OCI-M2 (cell line): ENCODE measurements around the gene PAK4.
"Not testable (repeated sequence)": the region's sequence is repeated elsewhere in the genome, so short reads cannot be mapped to it uniquely, and the experiment has no call there.

Experiments used
- DNase-seq: peaks from one replicate; lab custom pipeline; 2025; ENCODE audit not compliant: unreplicated experiment; lab: John Stamatoyannopoulos, UW

The PAK4 gene

DNA sequence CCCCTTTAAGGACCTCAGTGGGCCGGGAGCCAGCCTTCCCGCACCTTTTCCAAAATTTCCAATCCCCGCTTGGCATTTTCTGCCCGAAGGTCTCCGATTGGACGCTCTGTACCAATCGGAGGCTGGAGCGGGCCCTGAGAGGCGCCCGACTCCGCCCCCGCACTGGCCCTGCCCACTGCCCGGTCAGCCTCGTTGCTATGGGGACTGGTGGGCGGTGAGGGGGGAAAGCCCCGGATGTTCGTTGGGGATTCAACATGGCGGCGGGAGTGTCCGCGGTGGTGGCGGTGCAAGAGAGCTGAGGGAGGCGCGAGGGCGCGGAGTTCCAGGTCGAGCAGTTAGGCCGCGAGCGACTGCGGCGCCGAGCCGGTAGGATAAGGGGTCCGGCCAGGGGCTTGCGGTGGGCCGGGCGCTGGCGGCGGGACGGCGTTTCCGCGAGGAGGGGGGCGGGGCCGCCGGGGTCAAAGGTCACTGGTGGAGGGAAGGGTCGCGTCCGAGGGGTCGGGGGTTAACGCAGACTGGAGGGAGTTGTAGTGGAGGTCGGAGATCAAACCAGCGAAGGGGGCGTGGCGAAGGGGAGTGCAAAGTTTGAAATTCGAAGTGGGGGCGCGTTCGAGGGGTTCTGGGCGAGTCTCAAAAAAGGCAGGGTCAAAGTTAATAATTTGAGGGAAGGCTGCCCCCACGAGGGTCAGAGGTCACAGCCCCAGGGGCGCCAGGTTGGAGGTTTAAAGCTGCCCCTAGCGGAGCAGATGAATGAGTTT lies at the start of gene PAK4:
Gene PAK4, plus strand, starts transcription at position 233 of the 758 bp plus-strand sequence. CDS start 43,768 bp downstream, outside the sequence.
- DNase-seq = peak; percentile 97

DNA sequence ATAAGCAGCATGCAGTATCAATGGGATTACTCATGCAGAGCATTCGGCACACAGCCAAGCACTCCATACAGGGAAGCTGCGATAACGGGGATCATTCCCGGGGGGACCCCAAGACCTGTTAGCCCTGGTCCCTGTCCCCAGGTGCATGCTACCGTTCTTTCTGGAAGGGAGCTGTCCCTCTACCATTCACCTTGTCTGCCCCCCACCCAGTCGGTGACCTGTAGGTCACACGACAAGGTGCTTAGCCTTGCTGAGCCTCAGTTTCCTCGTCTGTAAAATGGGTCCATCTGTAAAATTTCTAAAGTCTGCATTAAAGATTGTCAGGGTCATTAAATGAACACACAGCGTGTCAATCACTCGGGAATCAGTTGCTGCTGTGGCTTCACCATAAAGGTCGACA lies 48.3 kb upstream of the PAK4 start:
- DNase-seq = no peak

DNA sequence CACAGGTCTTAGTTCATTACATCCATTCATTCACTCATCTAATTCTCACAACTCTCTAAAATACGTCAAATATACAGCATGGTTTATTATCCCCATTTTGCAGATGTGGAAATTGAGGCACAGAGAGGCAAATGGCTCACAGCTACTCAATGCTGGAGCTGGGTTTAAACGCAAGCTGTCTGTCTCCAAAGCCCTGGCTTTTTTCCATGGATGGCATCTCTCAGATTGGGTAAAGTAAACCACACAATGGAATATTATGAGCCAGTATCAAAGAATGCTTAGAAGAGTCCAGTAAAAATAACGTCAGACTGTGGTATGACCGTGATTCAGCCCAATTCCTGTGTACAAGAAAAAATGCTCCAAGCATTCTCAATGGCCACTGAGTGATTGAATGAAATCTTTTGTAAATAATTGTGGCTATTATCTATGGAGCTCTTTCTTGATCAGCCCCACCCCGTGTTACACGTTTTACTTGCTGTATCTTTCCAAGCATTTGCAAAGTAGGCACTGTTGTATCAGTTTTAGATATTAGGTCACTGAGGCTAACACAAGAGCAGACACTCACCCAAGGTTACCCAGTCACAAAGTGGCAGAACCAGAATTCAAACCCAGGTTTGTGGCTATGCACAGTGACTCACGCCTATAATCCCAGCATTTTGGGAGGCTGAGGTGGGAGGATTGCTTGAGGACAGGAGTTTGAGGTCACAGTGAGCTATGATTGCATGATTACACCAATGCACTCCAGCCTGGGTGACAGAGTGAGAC lies 47.0 kb upstream of the PAK4 start:
- DNase-seq = no peak

DNA sequence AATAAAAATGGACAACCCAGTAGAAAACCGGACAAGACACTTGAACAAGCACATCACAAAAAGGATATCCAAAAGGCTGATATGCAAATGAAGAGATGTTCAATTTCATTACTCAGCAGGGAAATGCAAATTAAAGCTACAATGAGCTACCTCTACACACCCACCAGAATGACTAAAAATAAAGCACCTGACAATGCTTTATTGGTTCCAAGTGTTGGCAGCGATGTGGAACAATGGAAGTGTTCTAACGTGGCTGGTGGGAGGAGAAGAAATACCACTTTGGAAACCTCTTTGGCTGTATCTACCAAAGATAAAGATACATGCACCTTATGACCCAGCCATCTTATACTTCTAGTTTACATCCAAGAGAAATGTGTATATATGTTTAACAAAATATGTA lies 45.2 kb upstream of the PAK4 start:
- no peak for DNase-seq

DNA sequence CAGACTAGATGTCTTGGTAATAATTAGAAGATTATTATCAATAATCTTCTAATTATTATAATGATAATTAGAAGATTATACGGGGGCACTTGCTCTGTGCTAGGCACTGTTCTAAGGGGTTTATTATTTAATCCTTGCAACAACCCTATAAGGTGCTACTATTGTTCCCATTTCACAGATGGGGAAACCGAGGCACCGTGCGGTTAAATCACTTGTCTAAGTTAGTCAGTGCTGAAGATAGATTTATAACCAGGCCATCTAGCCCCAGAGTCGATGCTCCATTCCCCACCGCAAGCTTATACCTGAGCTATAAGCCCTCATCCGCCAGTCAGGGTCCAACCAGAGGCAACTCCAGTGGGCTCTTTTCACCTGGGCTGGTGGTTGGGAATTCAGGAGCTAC lies 43.4 kb upstream of the PAK4 start:
- DNase-seq = no peak

DNA sequence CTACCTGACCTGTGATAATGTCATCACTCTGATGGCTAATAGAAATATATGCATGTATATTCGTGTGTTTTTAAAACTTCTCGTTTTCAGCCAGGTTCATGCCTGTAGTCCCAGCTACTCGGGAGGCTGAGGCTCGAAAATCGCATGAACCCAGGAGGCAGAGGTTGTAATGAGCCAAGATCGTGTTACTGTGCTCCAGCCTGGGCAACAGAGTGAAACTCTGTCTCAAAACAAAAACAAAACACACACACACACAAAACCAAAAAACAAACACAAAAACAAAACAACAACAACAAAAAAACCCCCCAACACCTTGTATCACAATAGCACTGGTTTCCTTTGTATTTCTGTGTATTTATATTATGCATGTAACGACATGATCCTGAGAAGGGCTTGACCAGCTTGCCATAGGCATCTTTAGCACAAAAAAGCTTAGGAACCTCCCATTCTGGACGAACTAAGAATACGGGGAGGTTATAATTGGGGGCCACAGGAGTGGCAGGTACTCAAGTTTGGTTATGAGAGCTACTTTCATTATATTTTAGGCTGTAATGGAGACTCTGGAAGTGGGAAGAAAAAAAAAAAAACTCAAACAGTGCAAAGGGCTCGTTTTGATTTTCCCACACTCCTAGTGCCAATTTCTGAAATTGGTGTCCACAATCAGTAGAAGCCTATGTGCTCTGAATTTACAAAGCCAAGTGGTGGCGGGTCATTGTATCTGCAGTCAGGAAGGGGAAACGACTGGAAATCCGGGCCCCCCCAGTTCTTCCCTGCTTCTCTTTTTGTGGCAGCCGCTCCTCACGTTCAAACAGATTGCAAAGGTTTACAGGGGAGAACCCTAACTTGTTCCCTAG lies 42.6 kb upstream of the PAK4 start:
- no peak for DNase-seq

DNA sequence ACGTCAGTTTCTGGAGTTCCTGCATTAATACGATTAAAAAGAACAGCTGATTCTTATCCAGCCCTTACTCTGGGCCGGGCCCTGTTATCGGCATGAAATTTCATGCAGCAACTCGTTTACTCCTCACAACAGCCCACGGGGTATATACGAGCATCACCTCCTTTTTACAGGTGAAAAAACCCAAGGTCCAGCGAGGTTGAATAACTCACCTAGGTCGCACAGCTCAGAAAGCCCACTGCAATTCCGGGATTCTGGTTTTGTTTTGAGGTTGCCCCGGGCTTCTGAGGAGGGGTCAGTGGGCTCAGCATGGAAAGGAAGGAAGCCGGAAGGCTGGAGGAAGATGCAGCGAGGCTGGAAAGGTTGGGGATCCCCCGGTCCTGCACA lies 42.0 kb upstream of the PAK4 start:
- no peak for DNase-seq

DNA sequence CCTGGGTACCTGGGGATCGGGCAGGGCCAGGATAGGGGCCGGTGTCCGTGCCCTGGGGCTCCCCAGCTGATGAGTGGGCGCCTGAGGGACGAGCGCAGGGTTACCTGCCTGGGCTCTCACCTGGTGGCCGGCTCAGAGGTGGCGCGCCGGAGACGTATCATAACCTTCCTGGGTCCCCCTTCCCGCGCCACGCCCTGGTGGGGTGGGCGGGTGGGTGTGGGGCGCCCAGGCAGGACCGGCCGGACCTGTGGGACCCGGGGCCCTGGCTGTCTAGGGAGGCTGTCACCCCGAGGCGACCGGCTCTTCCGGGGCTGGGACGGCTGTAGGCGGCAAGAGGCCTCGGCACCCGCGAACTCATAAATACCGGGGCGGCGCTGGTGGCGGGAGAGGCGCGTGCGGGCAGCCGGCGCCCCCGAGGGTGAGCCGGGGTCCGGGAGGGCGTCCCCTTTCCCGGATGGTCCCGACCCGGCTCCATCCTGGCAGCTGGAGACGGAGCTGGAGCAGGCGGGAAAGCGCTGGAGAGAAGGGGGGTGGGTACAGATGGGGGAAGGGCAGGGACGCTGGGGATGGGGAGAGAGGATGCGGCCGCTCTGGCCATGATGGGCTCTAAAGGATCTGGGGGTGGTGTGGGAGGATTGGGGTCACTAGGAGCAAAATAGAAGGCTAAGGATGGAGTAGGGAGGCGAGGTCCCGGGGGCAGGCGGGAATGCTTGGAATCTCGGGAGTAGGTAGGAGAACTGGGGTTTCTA lies 41.4 kb upstream of the PAK4 start, which contains the start of gene ACP7:
Gene ACP7, plus strand, starts transcription at position 386 of the 749 bp plus-strand sequence. CDS start 902 bp downstream, outside the sequence.
- no peak for DNase-seq

DNA sequence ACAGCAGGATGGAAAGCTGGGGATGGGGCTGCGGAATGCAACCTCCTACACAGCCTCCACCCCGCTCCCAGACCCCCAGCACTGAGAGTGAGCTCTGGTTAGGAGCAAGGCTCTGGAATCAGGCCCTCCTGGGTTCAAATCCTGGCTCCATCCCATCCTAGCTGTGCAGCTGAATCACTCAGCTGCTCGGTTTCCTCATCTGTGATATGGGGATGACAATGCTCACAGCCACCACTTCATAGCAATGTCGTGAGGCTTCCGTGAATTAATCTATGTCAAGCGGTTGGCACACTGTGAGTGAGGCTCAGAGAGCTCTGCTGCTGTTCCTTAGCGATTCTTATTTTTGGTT lies 40.9 kb upstream of the PAK4 start:
- no peak for DNase-seq

DNA sequence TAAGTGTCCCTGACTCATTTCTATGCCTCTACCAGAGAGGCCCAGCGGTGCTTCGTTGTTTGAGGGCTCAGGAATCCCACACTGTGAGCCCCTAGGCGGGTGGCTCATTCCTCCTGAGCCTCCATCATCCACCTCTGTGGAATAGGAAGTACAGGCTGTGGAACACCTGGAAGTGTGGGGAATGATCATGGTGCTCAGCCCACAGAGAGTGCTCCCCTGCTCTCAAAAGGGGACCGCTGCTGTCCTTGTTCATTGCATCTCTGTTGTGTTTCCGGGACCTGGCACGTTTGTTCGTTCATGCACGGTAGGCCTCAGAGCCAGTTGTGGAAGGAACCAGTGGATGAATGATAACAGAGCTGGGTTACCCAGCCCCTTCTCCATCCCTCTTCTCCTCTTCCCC lies 40.2 kb upstream of the PAK4 start:
- no peak for DNase-seq

DNA sequence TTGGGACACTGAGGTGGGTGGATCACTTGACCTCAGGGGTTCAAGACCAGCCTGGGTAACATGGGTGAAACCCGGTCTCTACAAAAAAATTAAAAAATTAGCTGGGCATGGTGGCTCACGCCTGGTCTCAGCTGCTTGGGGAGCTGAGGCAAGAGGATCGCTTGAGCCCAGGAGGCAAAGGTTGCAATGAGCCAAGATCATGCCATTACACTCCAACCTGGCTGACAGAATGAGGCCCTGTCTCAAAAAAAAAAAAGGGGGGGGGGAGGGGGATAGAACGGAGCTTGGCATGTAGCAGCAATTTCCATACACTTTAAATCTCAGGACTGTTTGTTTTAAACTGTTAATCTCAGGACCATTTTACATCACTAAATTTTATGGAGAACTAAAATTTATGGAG lies 39.2 kb upstream of the PAK4 start:
- no peak for DNase-seq

DNA sequence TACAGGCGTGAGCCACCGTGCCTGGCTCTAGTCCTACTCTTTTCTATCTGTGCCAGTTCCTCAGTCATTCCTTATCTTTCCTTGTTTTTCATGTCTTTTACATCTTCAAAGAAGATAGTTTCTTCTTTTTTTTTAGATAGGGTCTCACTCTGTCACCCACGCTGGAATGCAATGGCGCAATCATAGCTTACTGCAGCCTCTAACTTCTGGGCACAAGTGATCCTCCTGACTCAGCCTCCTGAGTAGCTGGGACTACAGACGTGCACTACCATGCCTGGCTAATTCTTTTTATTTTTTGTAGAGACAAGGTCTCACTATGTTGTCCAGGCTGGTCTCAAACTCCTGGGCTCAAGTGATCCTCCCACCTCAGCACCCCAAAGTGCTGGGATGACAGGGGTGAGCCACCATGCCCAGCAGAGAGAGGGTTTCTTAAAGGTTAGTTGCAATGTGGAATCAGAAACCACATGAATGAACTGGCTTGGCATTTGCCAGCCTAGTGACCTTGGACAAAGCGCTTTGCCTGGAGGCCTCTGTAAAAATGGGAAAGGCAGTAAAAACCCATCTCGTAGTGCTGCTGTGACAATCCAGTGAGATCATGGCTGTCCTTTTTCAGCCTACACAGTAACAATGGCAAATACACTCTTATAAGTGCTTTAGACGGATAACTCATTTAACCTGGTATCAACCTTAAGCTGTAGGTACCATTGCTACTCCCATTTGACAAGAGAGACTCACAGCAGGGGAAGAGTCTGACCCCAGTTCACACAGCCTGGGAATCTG lies 37.5 kb upstream of the PAK4 start:
- DNase-seq = no peak

DNA sequence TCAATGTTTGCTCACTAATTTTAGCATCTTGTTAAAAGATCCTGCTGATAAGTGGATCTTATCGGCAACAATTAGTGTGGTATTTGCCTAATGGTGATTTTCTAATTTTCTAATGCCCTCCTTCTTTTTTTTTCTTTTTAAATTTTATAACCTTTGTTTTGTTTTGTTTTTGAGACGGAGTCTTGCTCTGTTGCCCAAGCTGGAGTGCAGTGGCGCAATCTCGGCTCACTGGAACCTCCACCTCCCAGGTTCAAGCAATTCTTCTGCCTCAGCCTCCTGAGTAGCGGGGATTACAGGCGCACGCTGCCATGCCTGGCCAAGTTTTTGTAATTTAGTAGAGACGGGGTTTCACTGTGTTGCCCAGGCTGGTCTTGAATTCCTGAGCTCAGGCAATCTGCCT lies 35.6 kb upstream of the PAK4 start:
- DNase-seq = not testable (repeated sequence)

DNA sequence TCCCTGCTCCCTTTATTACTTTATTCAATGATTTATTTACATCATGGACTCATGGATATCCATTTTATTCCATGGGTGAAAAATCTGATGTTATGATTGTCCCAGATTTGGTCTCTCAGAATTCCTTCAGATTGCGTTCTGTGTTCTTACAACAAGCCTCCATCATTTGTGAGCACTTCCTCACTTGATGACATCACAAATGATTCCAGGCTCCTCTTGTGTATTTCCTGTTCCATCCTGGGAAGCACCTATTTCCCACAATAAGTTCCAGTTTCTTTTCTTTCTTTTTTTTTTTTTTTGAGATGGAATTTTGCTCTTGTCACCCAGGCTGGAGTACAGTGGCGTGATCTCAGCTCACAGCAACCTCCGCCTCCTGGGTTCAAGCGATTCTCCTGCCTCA lies 34.7 kb upstream of the PAK4 start:
- DNase-seq = no peak

DNA sequence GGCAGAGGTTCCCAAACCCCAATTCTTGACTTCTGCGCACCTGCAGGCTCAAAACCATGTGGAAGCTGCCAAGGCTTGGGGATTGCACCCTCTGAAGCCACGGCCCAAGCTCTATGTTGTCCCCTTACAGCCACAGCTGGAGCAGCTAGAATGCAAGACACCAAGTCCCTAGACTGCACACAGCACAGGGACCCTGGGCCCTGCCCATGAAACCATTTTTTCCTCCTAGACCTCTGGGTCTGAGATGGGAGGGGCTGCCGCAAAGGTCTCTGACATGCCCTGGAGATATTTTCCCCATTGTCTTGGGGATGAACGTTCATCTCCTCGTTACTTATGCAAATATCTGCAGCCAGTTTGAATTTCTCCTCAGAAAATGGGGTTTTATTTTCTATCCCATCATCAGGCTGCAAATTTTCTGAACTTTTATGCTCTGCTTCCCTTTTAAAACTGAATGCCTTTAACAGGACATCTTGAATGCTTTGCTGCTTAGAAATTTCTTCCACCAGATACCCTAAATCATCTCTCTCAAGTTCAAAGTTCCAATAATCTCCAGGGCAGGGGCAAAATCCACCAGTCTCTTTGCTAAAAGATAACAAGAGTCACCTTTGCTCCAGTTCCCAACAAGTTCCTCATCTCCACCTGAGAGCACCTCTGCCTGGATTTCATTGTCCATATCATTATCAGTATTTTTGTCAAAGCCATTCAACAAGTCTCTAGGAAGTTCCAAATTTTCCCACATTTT lies 29.6 kb upstream of the PAK4 start:
- not testable (repeated sequence) for DNase-seq

DNA sequence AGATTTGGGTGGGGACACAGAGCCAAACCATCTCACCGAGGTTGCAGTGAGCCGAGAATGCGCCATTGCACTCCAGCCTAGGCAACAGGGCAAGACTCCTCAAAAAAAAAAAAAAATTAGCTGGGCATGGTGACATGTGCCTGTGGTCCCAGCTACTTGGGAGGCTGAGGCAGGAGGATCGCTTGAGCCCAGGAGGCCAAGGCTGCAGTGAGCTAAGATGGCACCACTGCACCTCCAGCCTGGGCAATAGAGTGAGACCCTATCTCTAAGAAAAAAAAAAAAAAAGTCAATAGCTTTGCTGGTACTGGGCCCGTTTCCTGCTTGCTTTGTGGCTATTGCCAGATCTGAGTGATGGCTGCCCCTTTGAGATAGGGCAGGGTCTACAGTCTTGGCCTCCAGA lies 28.3 kb upstream of the PAK4 start:
- DNase-seq = no peak

DNA sequence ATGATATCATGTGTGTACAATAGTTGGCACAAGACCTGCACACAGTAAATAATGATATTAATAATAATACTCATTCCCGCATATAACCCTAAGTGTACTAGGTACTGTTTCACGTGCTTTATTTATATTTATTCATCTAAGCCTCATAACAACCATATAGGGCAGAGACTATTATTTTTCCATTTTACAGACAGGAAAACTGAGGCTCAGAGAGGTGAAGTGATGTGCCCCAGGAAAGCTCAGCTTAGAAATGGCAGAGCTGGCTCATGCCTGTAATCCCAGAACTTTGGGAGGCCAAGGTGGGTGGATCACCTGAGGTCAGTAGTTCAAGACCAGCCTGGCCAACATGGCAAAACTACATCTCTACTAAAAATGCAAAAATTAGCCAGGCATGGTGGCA lies 27.9 kb upstream of the PAK4 start:
- no peak for DNase-seq

DNA sequence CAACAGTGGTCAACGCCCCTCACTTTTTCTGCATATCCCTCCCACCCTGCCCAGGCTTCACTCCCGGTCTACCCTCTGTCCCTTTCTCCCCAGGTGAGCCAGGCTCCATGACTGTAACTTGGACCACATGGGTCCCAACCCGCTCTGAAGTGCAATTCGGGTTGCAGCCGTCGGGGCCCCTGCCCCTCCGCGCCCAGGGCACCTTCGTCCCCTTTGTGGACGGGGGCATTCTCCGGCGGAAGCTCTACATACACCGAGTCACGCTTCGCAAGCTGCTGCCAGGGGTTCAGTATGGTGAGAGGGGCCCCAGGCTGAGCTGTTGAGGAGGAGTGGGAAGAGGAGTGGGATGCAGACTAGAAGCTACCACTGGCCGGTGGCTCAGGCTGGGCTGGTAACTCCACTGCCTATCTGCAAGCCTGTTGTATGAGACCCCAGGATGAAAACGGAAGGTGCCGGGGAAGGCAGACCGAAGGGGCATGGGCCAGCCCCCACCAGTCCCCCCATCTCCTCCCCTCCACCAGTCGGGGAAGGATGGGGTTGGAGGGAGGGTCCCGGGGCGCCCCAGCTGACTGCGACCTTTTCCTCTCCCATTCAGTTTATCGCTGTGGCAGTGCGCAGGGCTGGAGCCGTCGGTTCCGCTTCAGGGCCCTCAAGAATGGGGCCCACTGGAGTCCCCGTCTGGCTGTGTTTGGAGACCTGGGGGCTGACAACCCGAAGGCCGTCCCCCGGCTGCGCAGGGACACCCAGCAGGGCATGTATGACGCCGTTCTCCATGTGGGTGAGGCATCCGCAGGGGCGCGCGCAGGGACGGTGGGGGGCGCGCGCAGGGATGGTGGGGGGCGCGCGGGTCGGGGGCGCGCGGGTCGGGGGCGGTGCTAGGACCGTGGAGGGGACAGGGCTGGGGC lies 27.0 kb upstream of the PAK4 start:
- DNase-seq = no peak
